ENCODE results near the gene KNCN.

DNA sequence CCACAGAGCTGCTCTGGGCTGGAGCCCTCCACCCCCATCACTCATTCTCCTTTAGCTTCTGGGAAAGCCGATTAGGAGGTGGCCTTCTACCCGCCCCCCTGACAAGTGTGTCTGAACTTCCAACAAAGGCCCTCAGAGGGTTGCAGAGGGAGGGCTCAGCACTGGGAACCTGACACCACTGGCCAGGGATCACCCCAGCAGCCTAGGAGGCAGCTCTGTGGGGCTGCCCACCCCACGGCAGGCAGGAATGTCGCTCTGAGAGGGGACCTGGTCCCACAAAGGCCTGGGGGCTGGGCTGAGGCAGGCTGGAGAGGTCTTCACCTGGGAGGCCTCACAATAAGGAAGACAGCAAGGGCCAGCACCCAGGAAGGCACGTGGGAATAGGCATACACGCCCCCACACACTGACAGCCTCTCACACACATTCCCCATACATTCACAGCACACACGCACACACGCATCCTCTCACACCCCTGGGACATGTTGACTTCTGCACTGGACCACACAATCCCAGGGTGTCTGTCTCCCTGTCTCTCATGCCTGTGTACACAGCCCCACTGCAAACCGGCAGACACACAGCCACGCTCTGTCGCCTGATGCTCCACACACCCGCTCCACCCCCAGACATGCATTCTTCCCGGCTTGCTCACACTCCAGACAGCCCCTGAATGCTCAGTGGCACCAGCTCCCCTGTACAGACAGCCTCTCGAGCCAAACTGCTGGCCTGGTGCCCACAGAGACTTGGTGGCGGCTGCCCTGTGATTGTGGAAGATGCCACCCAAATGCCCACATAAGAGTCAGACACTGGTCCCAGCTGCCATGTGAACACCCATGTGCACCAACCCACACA lies 31.2 kb downstream of the KNCN start:
- no peak for TF ChIP-seq POLR2A (IDR thresholded peaks at IDR 0.05; ENCODE audit: low read depth)
- TF ChIP-seq CTCF (IDR thresholded peaks at IDR 0.05), result no peak
- no peak for TF ChIP-seq POLR2AphosphoS5 (IDR thresholded peaks at IDR 0.05)
- no peak for TF ChIP-seq EP300 (IDR thresholded peaks at IDR 0.05)
